Activated B cell treated with CpG ODN at 0.5 μM for 24 hours (primary cell): ENCODE results near the gene TMEM135. TPM values are rescaled to one million over a fixed set of nuclear protein-coding genes. Genes with fewer than 3 reads are reported as not detected.
"Not testable (repeated sequence)": the region's sequence is repeated elsewhere in the genome, so short reads cannot be mapped to it uniquely, and the experiment has no call there.

ENCODE experiments used
- ATAC-seq: fragments of 200-7000 bp; cut with Tn5 transposase; one replicate; pipeline ENCODE4 v1.10.0; 2021; ENCODE audit warnings: low read depth, mild to moderate bottlenecking, moderate library complexity
- CTCF ChIA-PET: fragments of 350-600 bp; sonication (Branson Sonifier 250); formaldehyde crosslinking; loops from one replicate; lab custom pipeline; 2021; ENCODE audit warnings: antibody characterized with exemption; lab: Charles Lee
- POLR2A ChIA-PET: fragments of 350-600 bp; sonication (Branson Sonifier 250); formaldehyde crosslinking; loops from one replicate; lab custom pipeline; 2021; ENCODE audit warnings: antibody characterized with exemption; lab: Charles Lee
- DNase-seq: peaks from one replicate; pipeline ENCODE4 v3.0.0; 2022
- H3K27ac Mint-ChIP-seq: one replicate; pipeline ENCODE4 v1.8.0; 2020; ENCODE audit warnings: mixed read lengths
- H3K27me3 Mint-ChIP-seq: one replicate; pipeline ENCODE4 v1.8.0; 2021; ENCODE audit warnings: mixed read lengths
- H3K36me3 Mint-ChIP-seq: one replicate; pipeline ENCODE4 v1.8.0; 2021; ENCODE audit warnings: low read depth, mixed read lengths
- H3K4me1 Mint-ChIP-seq: one replicate; pipeline ENCODE4 v1.8.0; 2021; ENCODE audit warnings: mixed read lengths
- H3K4me3 Mint-ChIP-seq: one replicate; pipeline ENCODE4 v1.8.0; 2020; ENCODE audit warnings: mild to moderate bottlenecking, mixed read lengths
- H3K9me3 Mint-ChIP-seq: one replicate; pipeline ENCODE4 v1.8.0; 2020; ENCODE audit warnings: mixed read lengths
- intact Hi-C: fragments of 100-400 bp; cut with micrococcal nuclease; formaldehyde crosslinking; loops from one replicate; pipeline ENCODE4 v1.15.1; 2024
- total RNA-seq: library from RNA; stranded (reverse); gene quantifications from 2 replicates; pipeline ENCODE4 v1.2.3, GENCODE V29; 2022
- TF ChIP-seq, protein P1 (sequence below): fragments of 200-600 bp; IDR thresholded peaks from one replicate; pipeline ENCODE4 v1.8.0; 2022; ENCODE audit warnings: antibody characterized with exemption, mild to moderate bottlenecking

Gene TMEM135
- total RNA-seq, 1 donor from 2014 or later = 10.1 TPM

DNA sequence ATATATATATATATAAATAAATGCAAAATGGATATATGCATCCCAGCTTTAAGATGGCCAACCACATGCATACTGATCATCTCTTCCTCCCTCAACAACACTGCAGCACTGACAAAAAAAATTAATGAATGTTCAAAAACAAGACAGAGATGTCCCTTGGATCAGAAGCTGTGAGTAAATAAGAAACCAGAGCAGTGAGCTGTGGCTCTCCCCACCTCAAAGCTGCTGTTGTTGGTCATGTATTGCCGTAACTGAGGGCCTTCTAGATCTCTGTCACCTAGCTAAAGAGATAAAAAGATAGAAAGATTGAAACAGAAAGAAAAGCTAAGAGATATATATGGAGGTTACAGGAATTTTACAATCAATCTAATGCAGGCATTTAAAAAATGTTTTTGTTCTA lies 15.5 kb upstream of the TMEM135 start:
- peaks cover 6% of the 10 kb centered on the region for H3K27me3 Mint-ChIP-seq
- TF ChIP-seq, protein P1, sequence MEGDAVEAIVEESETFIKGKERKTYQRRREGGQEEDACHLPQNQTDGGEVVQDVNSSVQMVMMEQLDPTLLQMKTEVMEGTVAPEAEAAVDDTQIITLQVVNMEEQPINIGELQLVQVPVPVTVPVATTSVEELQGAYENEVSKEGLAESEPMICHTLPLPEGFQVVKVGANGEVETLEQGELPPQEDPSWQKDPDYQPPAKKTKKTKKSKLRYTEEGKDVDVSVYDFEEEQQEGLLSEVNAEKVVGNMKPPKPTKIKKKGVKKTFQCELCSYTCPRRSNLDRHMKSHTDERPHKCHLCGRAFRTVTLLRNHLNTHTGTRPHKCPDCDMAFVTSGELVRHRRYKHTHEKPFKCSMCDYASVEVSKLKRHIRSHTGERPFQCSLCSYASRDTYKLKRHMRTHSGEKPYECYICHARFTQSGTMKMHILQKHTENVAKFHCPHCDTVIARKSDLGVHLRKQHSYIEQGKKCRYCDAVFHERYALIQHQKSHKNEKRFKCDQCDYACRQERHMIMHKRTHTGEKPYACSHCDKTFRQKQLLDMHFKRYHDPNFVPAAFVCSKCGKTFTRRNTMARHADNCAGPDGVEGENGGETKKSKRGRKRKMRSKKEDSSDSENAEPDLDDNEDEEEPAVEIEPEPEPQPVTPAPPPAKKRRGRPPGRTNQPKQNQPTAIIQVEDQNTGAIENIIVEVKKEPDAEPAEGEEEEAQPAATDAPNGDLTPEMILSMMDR = no peak
- POLR2A ChIA-PET = no interaction called here
- H3K27ac Mint-ChIP-seq = no peak overlapping the region
- no peaks in the 10 kb centered on the region for H3K9me3 Mint-ChIP-seq
- CTCF ChIA-PET = no interaction called here
- no peaks in the 10 kb centered on the region for H3K4me1 Mint-ChIP-seq
- intact Hi-C loops = no loop called here
- no peak overlapping the region for H3K4me3 Mint-ChIP-seq
- H3K36me3 Mint-ChIP-seq = no peaks in the 10 kb centered on the region
- no peak for DNase-seq
- no peak for ATAC-seq

DNA sequence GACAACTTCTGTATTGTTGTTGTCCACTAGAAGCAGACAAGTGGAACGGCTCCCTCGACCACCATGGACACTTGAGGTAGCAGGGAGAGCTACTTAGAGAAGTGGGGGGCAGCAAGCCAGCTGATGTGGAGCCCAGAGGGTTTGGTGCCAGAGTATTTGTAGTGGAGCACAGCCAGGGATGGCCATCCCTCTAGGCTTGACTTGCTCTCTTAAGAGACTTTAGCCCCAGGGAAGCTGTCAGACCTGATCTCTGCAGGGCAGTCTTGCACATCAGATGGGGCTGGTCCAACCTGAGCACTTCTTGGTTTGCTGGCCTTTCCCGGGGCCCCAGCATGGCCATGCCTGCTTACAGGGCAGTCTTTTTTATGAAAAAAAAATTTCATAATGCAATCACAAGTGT lies 15.0 kb upstream of the TMEM135 start:
- CTCF ChIA-PET = no interaction called here
- ATAC-seq = no peak
- Mint-ChIP-seq H3K4me3 (no peak overlapping the region), H3K36me3 (no peaks in the 10 kb centered on the region), H3K4me1 (no peaks in the 10 kb centered on the region), H3K27ac (no peak overlapping the region), H3K9me3 (no peaks in the 10 kb centered on the region), H3K27me3 (peaks cover 6% of the 10 kb centered on the region)
- POLR2A ChIA-PET = no interaction called here
- TF ChIP-seq, protein P1 = no peak
- no peak for DNase-seq
- intact Hi-C loops = no loop called here

DNA sequence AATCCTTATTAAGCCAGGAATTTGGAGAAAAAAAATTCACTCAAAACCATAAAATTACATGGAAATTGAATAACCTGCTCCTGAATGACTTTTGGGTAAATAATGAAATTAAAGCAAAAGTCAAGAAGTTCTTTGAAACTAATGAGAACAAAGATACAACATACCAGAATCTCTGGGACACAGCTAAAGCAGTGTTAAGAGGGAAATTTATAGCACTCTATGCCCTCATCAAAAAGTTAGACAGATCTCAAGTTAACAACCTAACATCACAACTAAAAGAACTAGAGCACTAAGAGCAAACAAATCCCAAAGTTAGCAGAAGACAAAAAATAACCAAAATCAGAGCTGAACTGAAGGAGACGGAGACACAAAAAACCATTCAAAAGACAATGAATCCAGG lies 11.3 kb upstream of the TMEM135 start:
- POLR2A ChIA-PET, H3K36me3 Mint-ChIP-seq, H3K27me3 Mint-ChIP-seq, DNase-seq, ATAC-seq, H3K27ac Mint-ChIP-seq, H3K4me3 Mint-ChIP-seq, H3K4me1 Mint-ChIP-seq, intact Hi-C loops, H3K9me3 Mint-ChIP-seq: not testable (repeated sequence)
- CTCF ChIA-PET = interaction anchor here (0.6 kb wide), 1 partner anchor 83 kb away, joined by 3 read pairs; no protein-coding TSS in a partner anchor

DNA sequence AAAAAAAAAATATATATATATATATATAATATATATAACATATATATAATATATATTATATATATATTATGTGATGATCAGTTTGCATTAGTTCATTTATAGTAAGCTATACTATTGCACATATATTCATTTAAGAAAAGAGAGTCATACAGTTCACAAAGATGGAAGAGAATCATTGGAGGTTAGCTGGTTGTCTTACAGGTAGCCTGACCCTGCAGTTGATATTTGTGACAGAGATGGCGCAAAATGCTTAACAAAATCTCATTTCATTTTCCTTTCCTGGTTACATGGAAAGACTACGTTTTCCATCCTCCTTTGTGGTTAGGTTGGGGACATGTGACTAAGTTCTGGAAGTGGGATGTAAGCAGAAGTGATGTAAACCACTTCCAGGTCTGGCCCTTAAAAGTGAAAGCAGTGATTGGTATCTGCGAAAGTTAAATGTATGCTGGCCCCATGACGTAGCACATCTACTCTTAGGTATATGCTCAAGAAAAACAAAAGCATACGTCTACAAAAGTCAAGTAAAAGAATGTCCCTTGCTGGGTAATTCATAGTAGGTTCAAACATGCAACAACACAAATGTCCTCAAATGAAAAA lies 7.2 kb upstream of the TMEM135 start:
- intact Hi-C loops = loop anchor here (10.0 kb wide), 1 partner anchor 1176 kb away; the partner anchor contains the start of gene CCDC83
- POLR2A ChIA-PET = no interaction called here
- Mint-ChIP-seq H3K27ac (no peak overlapping the region), H3K4me3 (no peak overlapping the region), H3K27me3 (no peaks in the 10 kb centered on the region), H3K9me3 (no peaks in the 10 kb centered on the region), H3K4me1 (peaks cover 4% of the 10 kb centered on the region), H3K36me3 (no peaks in the 10 kb centered on the region)
- TF ChIP-seq, protein P1 = no peak
- CTCF ChIA-PET = interaction anchor here (0.9 kb wide), 1 partner anchor 91 kb away, joined by 3 read pairs; no protein-coding TSS in a partner anchor
- DNase-seq (no peak), ATAC-seq (no peak)

DNA sequence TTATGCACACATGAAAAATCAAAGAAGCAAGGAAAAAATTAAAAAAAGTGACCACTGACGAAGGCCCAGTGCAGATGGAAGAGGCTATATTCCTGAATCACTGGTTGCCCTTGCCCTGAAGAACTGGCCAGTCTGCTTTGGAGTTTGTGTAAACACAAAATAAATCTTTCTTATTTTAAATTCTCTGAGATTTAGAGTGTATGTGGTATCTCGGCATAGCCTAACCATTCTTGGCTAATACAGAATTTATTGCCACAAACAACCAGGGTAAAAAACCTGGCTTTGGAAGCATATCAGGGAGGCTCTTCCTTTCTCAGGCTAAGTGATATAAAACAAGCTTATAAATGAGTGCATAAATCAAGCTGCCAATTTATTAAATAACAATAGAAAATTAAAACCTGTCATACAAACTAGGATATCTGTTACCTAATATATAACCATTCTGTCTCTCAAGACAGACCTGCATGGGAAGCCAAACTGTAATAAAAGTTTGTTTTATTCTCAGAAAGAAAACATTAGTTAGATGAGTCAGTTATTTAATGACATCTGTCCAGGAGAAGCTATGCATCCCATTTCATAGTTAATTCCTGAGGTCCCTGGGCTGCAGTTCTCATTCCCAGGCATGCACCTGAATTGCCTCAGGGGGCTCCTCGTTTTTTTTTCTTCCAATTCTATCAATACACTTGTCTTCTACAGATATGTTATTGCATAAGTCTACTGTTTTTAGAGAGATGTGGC lies 6.1 kb upstream of the TMEM135 start:
- ChIA-PET CTCF (no interaction called here), POLR2A (no interaction called here)
- no peaks in the 10 kb centered on the region for H3K9me3 Mint-ChIP-seq
- TF ChIP-seq, protein P1 = no peak
- H3K4me3 Mint-ChIP-seq = no peak overlapping the region
- no peaks in the 10 kb centered on the region for H3K36me3 Mint-ChIP-seq
- H3K27me3 Mint-ChIP-seq = no peaks in the 10 kb centered on the region
- DNase-seq = no peak
- no peak overlapping the region for H3K27ac Mint-ChIP-seq
- intact Hi-C loops = loop anchor here (10.0 kb wide), 1 partner anchor 1177 kb away; the partner anchor contains the start of gene CCDC83
- ATAC-seq = no peak
- H3K4me1 Mint-ChIP-seq = peaks cover 8% of the 10 kb centered on the region
